ENCODE data around the gene C7orf57.

The C7orf57 gene

GRCh38 chr7:48109848-48110663 lies 74.7 kb downstream of the C7orf57 start:
- peak; percentile 71 to 82 (median 77) for DNase-seq

GRCh38 chr7:48110868-48111267 lies 75.5 kb downstream of the C7orf57 start:
- no peak for DNase-seq
